ENCODE measurements around the gene KIF18A.

The KIF18A gene

GRCh38 chr11:28040384-28040783 is 67.6 kb downstream of the KIF18A start:
- no peak for DNase-seq

- no peak for DNase-seq
Observed at GRCh38 chr11:28038775-28039174, 69.2 kb downstream of the KIF18A start.

GRCh38 chr11:28026634-28027290 is 81.2 kb downstream of the KIF18A start:
- DNase-seq: no peak

GRCh38 chr11:28017816-28018215 is 90.1 kb downstream of the KIF18A start:
- DNase-seq: no peak

GRCh38 chr11:28011813-28012212 is 96.1 kb downstream of the KIF18A start:
- no peak for DNase-seq

GRCh38 chr11:28009996-28010395 is 98.0 kb downstream of the KIF18A start:
- DNase-seq: no peak

GRCh38 chr11:28009388-28009787 is 98.6 kb downstream of the KIF18A start:
- no peak for DNase-seq

GRCh38 chr11:28003615-28004014 is 104.3 kb downstream of the KIF18A start:
- DNase-seq: no peak

- no peak for DNase-seq
Observed at GRCh38 chr11:27998552-27998951, 109.4 kb downstream of the KIF18A start.

GRCh38 chr11:27997344-27997743 is 110.6 kb downstream of the KIF18A start:
- no peak for DNase-seq

- no peak for DNase-seq
Observed at GRCh38 chr11:27996066-27996465, 111.9 kb downstream of the KIF18A start.

GRCh38 chr11:27995083-27995482 is 112.9 kb downstream of the KIF18A start:
- DNase-seq: no peak

- no peak for DNase-seq
Observed at GRCh38 chr11:27991736-27992135, 116.2 kb downstream of the KIF18A start.

- no peak for DNase-seq
Observed at GRCh38 chr11:27977527-27977926, 130.4 kb downstream of the KIF18A start.

- DNase-seq: no peak
Observed at GRCh38 chr11:27977031-27977430, 130.9 kb downstream of the KIF18A start.

GRCh38 chr11:27976262-27976661 is 131.7 kb downstream of the KIF18A start:
- DNase-seq: no peak

- DNase-seq: no peak
Observed at GRCh38 chr11:27973851-27974536, 134.0 kb downstream of the KIF18A start.

- no peak for DNase-seq
Observed at GRCh38 chr11:27972522-27973170, 135.3 kb downstream of the KIF18A start.

GRCh38 chr11:27971171-27971570 is 136.8 kb downstream of the KIF18A start:
- no peak for DNase-seq

Measured in GDM1 (cell line).